ENCODE data around the gene SPA17.

SPA17 gene

GRCh38 chr11:124732230-124732629 is 58.5 kb downstream of the SPA17 start:
- no peaks in the 10 kb centered on the region for H3K36me3 ChIP-seq (ENCODE audit: insufficient read depth, low read length)
- no peaks in the 10 kb centered on the region for H3K9me2 ChIP-seq (replicated peaks; ENCODE audit: low read depth, low read length)
- no peak overlapping the region for H3K9ac ChIP-seq (ENCODE audit: low read depth, low read length, poor library complexity, severe bottlenecking)
- peak overlapping the region; percentile 41; the same call in 1 of the 2 replicates for H2AFZ ChIP-seq (ENCODE audit: low read length)
- no peaks in the 10 kb centered on the region for H3K79me2 ChIP-seq (ENCODE audit: insufficient read depth, low read length)
- H3K27me3 ChIP-seq (ENCODE audit: insufficient read depth, low read length, poor library complexity, severe bottlenecking): no peaks in the 10 kb centered on the region
- H3K4me3 ChIP-seq (ENCODE audit: low read length, poor library complexity, severe bottlenecking): peak overlapping the region; percentile 5
- no peaks in the 10 kb centered on the region for H3K9me3 ChIP-seq (ENCODE audit: insufficient read depth, low read depth, low read length)
- no peaks in the 10 kb centered on the region for H4K20me1 ChIP-seq (ENCODE audit: insufficient read depth, low read length, poor library complexity, severe bottlenecking)
- peaks cover 23% of the 10 kb centered on the region for H3K4me1 ChIP-seq (ENCODE audit: insufficient read depth, low read length, poor library complexity, severe bottlenecking)
- H3K4me2 ChIP-seq (ENCODE audit: low read depth, low read length, poor library complexity, severe bottlenecking): peak overlapping the region; percentile 43
- no peak for TF ChIP-seq EZH2phosphoT487 (IDR thresholded peaks at IDR 0.05; ENCODE audit: borderline replicate concordance)
- no peak for TF ChIP-seq CTCF (conservative IDR thresholded peaks at IDR 0.05; ENCODE audit: low read length)
- H3F3A ChIP-seq (ENCODE audit: low read depth): no peaks in the 10 kb centered on the region

GRCh38 chr11:124736736-124737135 is 63.0 kb downstream of the SPA17 start:
- no peaks in the 10 kb centered on the region for H3K9me2 ChIP-seq (replicated peaks; ENCODE audit: low read depth, low read length)
- no peaks in the 10 kb centered on the region for H3F3A ChIP-seq (ENCODE audit: low read depth)
- H3K4me2 ChIP-seq (ENCODE audit: low read depth, low read length, poor library complexity, severe bottlenecking): no peak overlapping the region

GRCh38 chr11:124737638-124738305 is 64.1 kb downstream of the SPA17 start:
- Histone ChIP-seq H2AFZ (ENCODE audit: low read length) (no peak overlapping the region), H3K9ac (ENCODE audit: low read depth, low read length, poor library complexity, severe bottlenecking) (no peak overlapping the region), H3F3A (ENCODE audit: low read depth) (no peaks in the 10 kb centered on the region), H3K4me1 (ENCODE audit: insufficient read depth, low read length, poor library complexity, severe bottlenecking) (peaks cover 28% of the 10 kb centered on the region), H3K4me3 (ENCODE audit: low read length, poor library complexity, severe bottlenecking) (no peak overlapping the region), H3K9me3 (ENCODE audit: insufficient read depth, low read depth, low read length) (no peaks in the 10 kb centered on the region), H4K20me1 (ENCODE audit: insufficient read depth, low read length, poor library complexity, severe bottlenecking) (peaks cover 3% of the 10 kb centered on the region), H3K79me2 (ENCODE audit: insufficient read depth, low read length) (no peaks in the 10 kb centered on the region), H3K27me3 (ENCODE audit: insufficient read depth, low read length, poor library complexity, severe bottlenecking) (no peaks in the 10 kb centered on the region), H3K9me2 (replicated peaks; ENCODE audit: low read depth, low read length) (no peaks in the 10 kb centered on the region), H3K36me3 (ENCODE audit: insufficient read depth, low read length) (no peaks in the 10 kb centered on the region), H3K4me2 (ENCODE audit: low read depth, low read length, poor library complexity, severe bottlenecking) (no peak overlapping the region)
- no peak for TF ChIP-seq EZH2phosphoT487 (IDR thresholded peaks at IDR 0.05; ENCODE audit: borderline replicate concordance)
- TF ChIP-seq CTCF (conservative IDR thresholded peaks at IDR 0.05; ENCODE audit: low read length): no peak

More at GRCh38 chr11:124736736-124737135, 63.0 kb downstream of the SPA17 start:
- Histone ChIP-seq H3K27me3 (ENCODE audit: insufficient read depth, low read length, poor library complexity, severe bottlenecking) (no peaks in the 10 kb centered on the region), H3K9ac (ENCODE audit: low read depth, low read length, poor library complexity, severe bottlenecking) (no peak overlapping the region), H3K4me3 (ENCODE audit: low read length, poor library complexity, severe bottlenecking) (no peak overlapping the region), H3K9me3 (ENCODE audit: insufficient read depth, low read depth, low read length) (no peaks in the 10 kb centered on the region), H2AFZ (ENCODE audit: low read length) (no peak overlapping the region), H3K79me2 (ENCODE audit: insufficient read depth, low read length) (no peaks in the 10 kb centered on the region), H4K20me1 (ENCODE audit: insufficient read depth, low read length, poor library complexity, severe bottlenecking) (peaks cover 3% of the 10 kb centered on the region), H3K4me1 (ENCODE audit: insufficient read depth, low read length, poor library complexity, severe bottlenecking) (peaks cover 37% of the 10 kb centered on the region), H3K36me3 (ENCODE audit: insufficient read depth, low read length) (no peaks in the 10 kb centered on the region)
- TF ChIP-seq CTCF (conservative IDR thresholded peaks at IDR 0.05; ENCODE audit: low read length): no peak
- TF ChIP-seq EZH2phosphoT487 (IDR thresholded peaks at IDR 0.05; ENCODE audit: borderline replicate concordance): no peak

Measured in Loucy (cell line).